Upper lobe of left lung (tissue), 6 donors: Measurements from ENCODE around the gene CROT. TPM values are rescaled to one million over a fixed set of nuclear protein-coding genes. Genes with fewer than 3 reads are reported as not detected.

Source experiments
- ATAC-seq, 2 donors: fragments of 200-7000 bp; cut with Tn5 transposase; one replicate each; pipeline ENCODE4 v1.9.1; 2022; ENCODE audit warnings: mild to moderate bottlenecking in 2 of 2, moderate library complexity in 2 of 2; ENCODE audit not compliant: low FRiP score in 2 of 2
- DNase-seq, 2 donors: peaks; one replicate each; pipeline ENCODE4 v3.0.0-alpha.2; 2019 to 2020
- H3K27ac ChIP-seq, 4 donors: fragments of 200-600 bp; sonication (generic); one replicate each; pipeline ENCODE4 v1.5.1; 2016 to 2019
- H3K27me3 ChIP-seq, 4 donors: fragments of 200-600 bp; sonication (generic); one replicate each; pipeline ENCODE4 v1.5.1; 2017 to 2019
- H3K36me3 ChIP-seq, 4 donors: fragments of 200-600 bp; sonication (generic); one replicate each; pipeline ENCODE4 v1.5.1; 2016 to 2019
- H3K4me1 ChIP-seq, 4 donors: fragments of 200-600 bp; sonication (generic); one replicate each; pipeline ENCODE4 v1.5.1; 2018 to 2019
- H3K4me3 ChIP-seq, 4 donors: fragments of 200-600 bp; sonication (generic); one replicate each; pipeline ENCODE4 v1.5.1; 2017 to 2019; ENCODE audit warnings: mild to moderate bottlenecking in 2 of 4, moderate library complexity in 1 of 4
- H3K9me3 ChIP-seq, 4 donors: fragments of 200-600 bp; sonication (generic); one replicate each; pipeline ENCODE4 v1.5.1; 2018 to 2019
- CTCF ChIP-seq, 6 experiments: fragments of 450-650 bp in 4 of 6; fragments of 200-600 bp in 2 of 6; sonication (generic) in 2 of 6; IDR thresholded peaks; one replicate each; pipeline ENCODE4 v1.5.1; 2016 to 2019; ENCODE audit warnings: antibody characterized with exemption in 6 of 6
- EP300 ChIP-seq, 4 donors: sonication (generic); formaldehyde crosslinking; IDR thresholded peaks; one replicate each; pipeline ENCODE4 v1.5.1; 2017; ENCODE audit warnings: antibody characterized with exemption in 4 of 4, control low read depth in 2 of 4
- POLR2A ChIP-seq, 4 donors: fragments of 450-650 bp; IDR thresholded peaks; one replicate each; pipeline ENCODE4 v1.5.1; 2016 to 2017; ENCODE audit warnings: antibody characterized with exemption in 4 of 4, mild to moderate bottlenecking in 2 of 4
- POLR2AphosphoS5 ChIP-seq, 2 donors: sonication (generic); formaldehyde crosslinking; IDR thresholded peaks; one replicate each; pipeline ENCODE4 v1.5.1; 2017; ENCODE audit warnings: antibody characterized with exemption in 2 of 2
- WGBS, 2 donors: methylation state at CpG; one replicate each; pipeline ENCODE4 v1.1.5; 2017 to 2018; 5-methylcytosine and 5-hydroxymethylcytosine counted together
- total RNA-seq, 6 donors: library from RNA; depleted of rRNA in 4 of 6; stranded (reverse); fragments of >200 nt in 4 of 6; gene quantifications; one replicate each; pipeline versions ENCODE4 v1.1.0 to v1.2.1, GENCODE V29; 2016 to 2021
- donor health status: DM: no; HTN: no; CAD: no; lungs with moderate emphysema.
- donor health status: DM: no; HTN: yes; CAD: no; lungs with severe emphysema.

The CROT gene
- total RNA-seq, 6 donors from 2014 or later = 2.9 to 16.6 (median 8.6) TPM

DNA sequence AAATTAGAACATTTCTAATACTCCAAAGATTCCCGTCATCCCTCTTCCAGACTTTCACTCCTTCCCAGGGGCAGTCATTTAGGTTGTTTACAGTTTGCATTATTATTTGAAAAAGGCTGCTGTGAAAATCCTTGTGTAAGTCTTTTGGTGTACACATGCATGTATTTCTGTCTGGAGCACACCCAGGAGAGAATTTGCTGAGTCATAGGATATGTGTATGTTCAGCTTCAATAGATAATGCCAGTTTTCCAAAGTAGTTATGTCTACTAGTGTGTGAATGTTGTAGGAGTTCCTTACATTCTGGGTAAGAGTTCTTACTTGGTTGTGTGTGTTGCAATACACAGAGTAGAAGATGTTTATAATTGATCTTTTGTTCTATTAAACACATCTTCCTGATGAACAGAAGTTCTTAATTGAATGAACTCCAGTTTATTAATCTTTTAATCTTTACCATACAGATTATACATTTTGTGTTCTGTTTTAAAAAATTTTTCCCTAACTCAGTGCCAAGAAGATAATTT, 25.3 kb downstream of the CROT start:
- Histone ChIP-seq H3K4me3 (no peak overlapping the region), H3K36me3 (peaks cover 0 to 14% (median 0%) of the 10 kb centered on the region in 4 donors), H3K27ac (no peak overlapping the region), H3K4me1 (no peaks in the 10 kb centered on the region), H3K9me3 (no peaks in the 10 kb centered on the region), H3K27me3 (no peaks in the 10 kb centered on the region)
- TF ChIP-seq EP300 (IDR thresholded peaks at IDR 0.05) = no peak
- TF ChIP-seq POLR2A (IDR thresholded peaks at IDR 0.05) = no peak
- TF ChIP-seq POLR2AphosphoS5 (IDR thresholded peaks at IDR 0.05) = no peak
- no peak for TF ChIP-seq CTCF (IDR thresholded peaks at IDR 0.05)
- DNase-seq = no peak
- 96 to 100% methylated on average over 1 of the region's 1 CpG for WGBS, 2 donors
- no peak for ATAC-seq

DNA sequence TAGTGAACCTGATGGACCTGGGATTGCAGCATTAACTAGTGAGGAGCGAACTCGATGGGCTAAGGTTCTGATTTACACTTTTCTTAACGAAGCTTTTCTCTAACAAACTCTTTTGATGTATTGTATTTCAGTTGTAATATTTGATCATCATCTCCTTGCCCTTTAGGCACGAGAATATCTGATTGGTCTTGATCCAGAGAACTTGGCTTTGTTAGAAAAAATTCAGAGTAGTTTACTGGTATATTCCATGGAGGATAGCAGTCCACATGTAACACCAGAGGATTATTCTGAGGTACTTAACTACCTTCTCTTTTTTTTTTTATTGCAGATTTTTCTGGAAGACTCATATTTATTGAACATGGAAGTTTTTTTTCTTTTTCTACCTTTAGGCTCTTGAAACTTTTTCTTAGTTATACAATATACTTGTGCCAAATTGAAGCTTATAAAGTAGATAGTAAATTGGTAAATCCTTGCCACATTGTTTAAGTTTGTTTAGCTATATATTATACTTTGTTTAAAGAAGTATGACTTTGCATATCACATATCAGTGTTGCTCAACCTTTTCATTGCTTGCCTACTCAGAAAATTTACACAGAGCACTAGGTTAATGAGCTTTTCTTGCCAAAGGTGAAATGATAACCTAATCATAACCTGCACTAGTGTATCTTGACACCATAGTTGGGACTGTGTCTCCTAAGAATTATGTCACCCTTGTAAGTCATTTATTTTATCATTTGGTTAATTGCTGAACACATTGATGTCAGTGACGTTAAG, 30.4 kb downstream of the CROT start:
- no peak overlapping the region for H3K27ac ChIP-seq
- ATAC-seq (no peak), DNase-seq (no peak)
- H3K36me3 ChIP-seq = peaks cover 0 to 4% (median 0%) of the 10 kb centered on the region in 4 donors
- H3K27me3 ChIP-seq = no peaks in the 10 kb centered on the region
- TF ChIP-seq EP300 (IDR thresholded peaks at IDR 0.05) (no peak), POLR2AphosphoS5 (IDR thresholded peaks at IDR 0.05) (no peak), POLR2A (IDR thresholded peaks at IDR 0.05) (no peak), CTCF (IDR thresholded peaks at IDR 0.05) (no peak)
- no peaks in the 10 kb centered on the region for H3K4me1 ChIP-seq
- 73 to 80% methylated on average over 5 of the region's 5 CpGs for WGBS, 2 donors
- H3K9me3 ChIP-seq = no peaks in the 10 kb centered on the region
- H3K4me3 ChIP-seq = no peak overlapping the region

DNA sequence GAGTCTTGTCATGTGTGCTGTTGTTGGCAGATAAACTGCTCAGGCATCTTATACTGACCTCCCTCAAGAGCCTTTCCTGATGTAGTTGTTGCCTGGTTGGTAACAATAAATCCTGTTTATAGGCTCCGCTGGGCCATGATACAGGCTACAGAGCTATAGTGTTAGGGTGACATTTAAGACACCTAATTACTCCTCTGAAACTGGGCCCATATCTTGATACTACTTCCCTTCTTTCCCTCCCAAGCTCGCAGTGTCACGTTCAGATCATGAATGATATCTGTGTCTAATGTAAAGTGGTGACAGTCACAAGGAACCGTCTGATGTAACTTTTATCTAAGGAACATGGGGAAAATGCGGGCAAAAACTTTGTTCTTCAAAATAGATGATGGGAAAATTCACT, 35.4 kb downstream of the CROT start:
- DNase-seq (no peak), ATAC-seq (no peak)
- no peaks in the 10 kb centered on the region for H3K27me3 ChIP-seq
- H3K9me3 ChIP-seq = no peaks in the 10 kb centered on the region
- 88 to 92% methylated on average over 4 to 5 of the region's 5 CpGs for WGBS, 2 donors
- no peak overlapping the region for H3K4me3 ChIP-seq
- TF ChIP-seq EP300 (IDR thresholded peaks at IDR 0.05) = no peak
- TF ChIP-seq POLR2AphosphoS5 (IDR thresholded peaks at IDR 0.05) = no peak
- no peak for TF ChIP-seq CTCF (IDR thresholded peaks at IDR 0.05)
- no peak for TF ChIP-seq POLR2A (IDR thresholded peaks at IDR 0.05)
- peaks cover 0 to 27% (median 11%) of the 10 kb centered on the region in 4 donors for H3K36me3 ChIP-seq
- H3K4me1 ChIP-seq = no peaks in the 10 kb centered on the region
- no peak overlapping the region for H3K27ac ChIP-seq

- H3K27me3 ChIP-seq = no peaks in the 10 kb centered on the region
- no peak overlapping the region for H3K4me3 ChIP-seq
- no peaks in the 10 kb centered on the region for H3K4me1 ChIP-seq
- DNase-seq = no peak
- no peak overlapping the region for H3K27ac ChIP-seq
- peaks cover 0 to 39% (median 5%) of the 10 kb centered on the region in 4 donors for H3K36me3 ChIP-seq
- WGBS, 2 donors = 93 to 96% methylated on average over 8 of the region's 8 CpGs
- no peaks in the 10 kb centered on the region for H3K9me3 ChIP-seq
- TF ChIP-seq CTCF (IDR thresholded peaks at IDR 0.05) (no peak), POLR2AphosphoS5 (IDR thresholded peaks at IDR 0.05) (no peak), EP300 (IDR thresholded peaks at IDR 0.05) (no peak), POLR2A (IDR thresholded peaks at IDR 0.05) (no peak)
- ATAC-seq = no peak
Measured at GRCh38 chr7:87391020-87391701, 45.7 kb downstream of the CROT start.
